Breast epithelium (tissue), 4 donors: ENCODE measurements around the gene NME8. TPM values are rescaled to one million over a fixed set of nuclear protein-coding genes. Genes with fewer than 3 reads are reported as not detected.

Experiments used
- DNase-seq, 2 donors: peaks; one replicate each; pipeline ENCODE4 v3.0.0-alpha.2; 2019; ENCODE audit warnings: low spot score in 2 of 2
- H3K27ac ChIP-seq, 2 donors: fragments of 200-600 bp; sonication (generic) in 1 of 2; one replicate each; pipeline ENCODE4 v1.5.1; 2016 to 2019; ENCODE audit warnings: mild to moderate bottlenecking in 1 of 2
- H3K27me3 ChIP-seq, 2 donors: fragments of 200-600 bp; sonication (generic) in 1 of 2; one replicate each; pipeline versions ENCODE4 v1.5.1 to v1.6.0; 2017 to 2019; ENCODE audit warnings: control low read depth in 1 of 2, mild to moderate bottlenecking in 1 of 2
- H3K36me3 ChIP-seq: fragments of 200-600 bp; one replicate; pipeline ENCODE4 v1.5.1; 2019
- H3K4me1 ChIP-seq, 2 donors: fragments of 200-600 bp; sonication (generic); one replicate each; pipeline ENCODE4 v1.5.1; 2016 to 2019; ENCODE audit warnings: control low read depth in 1 of 2
- H3K4me3 ChIP-seq, 3 donors: fragments of 200-600 bp; sonication (generic); 1 replicate in 2 of 3; 2 replicates in 1 of 3; pipeline ENCODE4 v1.5.1; 2016 to 2019; ENCODE audit warnings: mild to moderate bottlenecking in 3 of 3, moderate library complexity in 2 of 3
- H3K9me3 ChIP-seq, 2 donors: fragments of 200-600 bp; sonication (generic) in 1 of 2; one replicate each; pipeline ENCODE4 v1.5.1; 2016 to 2019; ENCODE audit warnings: control low read depth in 1 of 2
- CTCF ChIP-seq, 3 donors: fragments of 450-650 bp; IDR thresholded peaks; one replicate each; pipeline ENCODE4 v1.5.1; 2016 to 2017; ENCODE audit warnings: antibody characterized with exemption in 3 of 3, mild to moderate bottlenecking in 3 of 3, moderate library complexity in 3 of 3
- POLR2A ChIP-seq: fragments of 450-650 bp; IDR thresholded peaks from one replicate; pipeline ENCODE4 v1.6.1; 2016; ENCODE audit warnings: antibody characterized with exemption, mild to moderate bottlenecking, moderate library complexity
- POLR2AphosphoS5 ChIP-seq, 3 donors: sonication (generic); formaldehyde crosslinking; IDR thresholded peaks; one replicate each; pipeline ENCODE4 v1.6.1; 2017; ENCODE audit warnings: antibody characterized with exemption in 3 of 3
- intact Hi-C: fragments of 100-400 bp; cut with DNase I; formaldehyde crosslinking; loops from one replicate; pipeline ENCODE4 v1.15.1; 2023; ENCODE audit warnings: low total_unique reads
- total RNA-seq, 3 donors: library from RNA; depleted of rRNA; stranded (reverse); fragments of >200 nt; gene quantifications; one replicate each; pipeline ENCODE4 v1.1.0, GENCODE V29; 2016

Gene NME8
- total RNA-seq, 3 donors from 2014 or later, result not detected

- no peak for DNase-seq
These were observed 94.7 kb downstream of the NME8 start for GRCh38 chr7:37942934-37943610.

GRCh38 chr7:37943905-37944736 lies 95.7 kb downstream of the NME8 start:
- Histone ChIP-seq H3K9me3 (no peaks in the 10 kb centered on the region), H3K36me3 (no peaks in the 10 kb centered on the region), H3K4me1 (peaks cover 0 to 3% of the 10 kb centered on the region in 2 donors), H3K4me3 (no peak overlapping the region), H3K27ac (peak overlapping the region; percentile 30 to 73), H3K27me3 (no peaks in the 10 kb centered on the region)
- DNase-seq, result no peak
- intact Hi-C loops, result no loop called here
- no peak for TF ChIP-seq POLR2AphosphoS5 (IDR thresholded peaks at IDR 0.05)

More at GRCh38 chr7:37942934-37943610, 94.7 kb downstream of the NME8 start:
- no peaks in the 10 kb centered on the region for H3K9me3 ChIP-seq
- no peaks in the 10 kb centered on the region for H3K27me3 ChIP-seq
- intact Hi-C loops, result no loop called here
- H3K4me3 ChIP-seq, result no peak overlapping the region
- TF ChIP-seq POLR2AphosphoS5 (IDR thresholded peaks at IDR 0.05) (peak in 1 of 3 donors; percentile 9), CTCF (IDR thresholded peaks at IDR 0.05) (no peak), POLR2A (no peak)
- H3K4me1 ChIP-seq, result peaks cover 0 to 3% of the 10 kb centered on the region in 2 donors
- no peaks in the 10 kb centered on the region for H3K36me3 ChIP-seq
- H3K27ac ChIP-seq, result peak overlapping the region; percentile 65 to 73

- peaks cover 0 to 3% of the 10 kb centered on the region in 2 donors for H3K4me1 ChIP-seq
- H3K36me3 ChIP-seq, result no peaks in the 10 kb centered on the region
- H3K4me3 ChIP-seq, result no peak overlapping the region
- no peaks in the 10 kb centered on the region for H3K27me3 ChIP-seq
- H3K9me3 ChIP-seq, result no peaks in the 10 kb centered on the region
- peak overlapping the region; percentile 1 to 73 for H3K27ac ChIP-seq
- DNase-seq, result no peak
- intact Hi-C loops, result no loop called here
- TF ChIP-seq POLR2AphosphoS5 (IDR thresholded peaks at IDR 0.05), result no peak
- no peak for TF ChIP-seq CTCF (IDR thresholded peaks at IDR 0.05)
- TF ChIP-seq POLR2A, result no peak
These were observed 96.3 kb downstream of the NME8 start for GRCh38 chr7:37944737-37945054.

- no peak overlapping the region for H3K4me3 ChIP-seq
These were observed 96.9 kb downstream of the NME8 start for GRCh38 chr7:37945336-37945735.

More at GRCh38 chr7:37945336-37945735, 96.9 kb downstream of the NME8 start:
- TF ChIP-seq CTCF (IDR thresholded peaks at IDR 0.05), result no peak
- TF ChIP-seq POLR2A, result no peak
- TF ChIP-seq POLR2AphosphoS5 (IDR thresholded peaks at IDR 0.05), result no peak
- peaks cover 0 to 3% of the 10 kb centered on the region in 2 donors for H3K4me1 ChIP-seq
- DNase-seq, result no peak
- intact Hi-C loops, result no loop called here
- H3K36me3 ChIP-seq, result no peaks in the 10 kb centered on the region
- H3K27me3 ChIP-seq, result no peaks in the 10 kb centered on the region
- H3K27ac ChIP-seq, result no peak overlapping the region
- no peaks in the 10 kb centered on the region for H3K9me3 ChIP-seq
